ENCODE data around the gene SLAMF9. TPM values are rescaled to one million over a fixed set of nuclear protein-coding genes. Genes with fewer than 3 reads are reported as not detected.

Gene SLAMF9
- total RNA-seq, 4 donors from 2014 or later, result not detected

- WGBS, 2 donors, result 90 to 97% methylated on average over 13 to 16 of the region's 16 CpGs
- Histone ChIP-seq H3K27ac (peak overlapping the region; percentile 27 to 98 (median 96)), H3K4me1 (peaks cover 30 to 34% of the 10 kb centered on the region in 2 donors), H3K27me3 (no peaks in the 10 kb centered on the region), H3K4me3 (replicated peaks in 1 of 3) (no peak overlapping the region), H3K9me3 (no peaks in the 10 kb centered on the region), H3K36me3 (no peaks in the 10 kb centered on the region)
- intact Hi-C loops (cut with DNase I), result loop anchor here (10.0 kb wide), 1 partner anchor 167 kb away; the partner anchor contains the start of gene IGSF8
- DNase-seq, result no peak
- TF ChIP-seq, protein P1, sequence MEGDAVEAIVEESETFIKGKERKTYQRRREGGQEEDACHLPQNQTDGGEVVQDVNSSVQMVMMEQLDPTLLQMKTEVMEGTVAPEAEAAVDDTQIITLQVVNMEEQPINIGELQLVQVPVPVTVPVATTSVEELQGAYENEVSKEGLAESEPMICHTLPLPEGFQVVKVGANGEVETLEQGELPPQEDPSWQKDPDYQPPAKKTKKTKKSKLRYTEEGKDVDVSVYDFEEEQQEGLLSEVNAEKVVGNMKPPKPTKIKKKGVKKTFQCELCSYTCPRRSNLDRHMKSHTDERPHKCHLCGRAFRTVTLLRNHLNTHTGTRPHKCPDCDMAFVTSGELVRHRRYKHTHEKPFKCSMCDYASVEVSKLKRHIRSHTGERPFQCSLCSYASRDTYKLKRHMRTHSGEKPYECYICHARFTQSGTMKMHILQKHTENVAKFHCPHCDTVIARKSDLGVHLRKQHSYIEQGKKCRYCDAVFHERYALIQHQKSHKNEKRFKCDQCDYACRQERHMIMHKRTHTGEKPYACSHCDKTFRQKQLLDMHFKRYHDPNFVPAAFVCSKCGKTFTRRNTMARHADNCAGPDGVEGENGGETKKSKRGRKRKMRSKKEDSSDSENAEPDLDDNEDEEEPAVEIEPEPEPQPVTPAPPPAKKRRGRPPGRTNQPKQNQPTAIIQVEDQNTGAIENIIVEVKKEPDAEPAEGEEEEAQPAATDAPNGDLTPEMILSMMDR (IDR thresholded peaks at IDR 0.05), result no peak
- no peak for TF ChIP-seq POLR2A (IDR thresholded peaks at IDR 0.05)
Measured at GRCh38 chr1:159927211-159927848, 26.7 kb downstream of the SLAMF9 start.

DNA sequence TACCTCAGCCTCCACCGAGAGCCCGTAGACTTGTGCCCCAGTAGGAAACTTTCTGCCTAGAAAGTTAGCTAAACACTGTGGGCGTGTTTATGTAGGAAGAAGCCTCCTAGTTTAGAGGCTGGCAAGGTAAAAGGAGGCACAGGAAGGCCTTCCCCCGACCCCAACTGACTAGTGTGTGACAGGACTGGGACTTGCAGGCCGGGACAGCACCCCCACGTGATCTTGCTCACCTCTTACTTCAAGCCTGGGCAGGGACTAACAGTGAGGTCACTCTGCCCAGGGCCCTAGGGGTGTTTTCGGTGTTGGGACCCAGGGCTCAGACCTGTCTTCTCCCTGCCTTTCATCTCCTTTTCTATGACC lies 28.3 kb downstream of the SLAMF9 start:
- Histone ChIP-seq H3K9me3 (no peaks in the 10 kb centered on the region), H3K4me3 (replicated peaks in 1 of 3) (peak overlapping the region; percentile 71 to 91 (median 74)), H3K27ac (peak overlapping the region; percentile 93 to 98 (median 96)), H3K27me3 (no peaks in the 10 kb centered on the region), H3K4me1 (peaks cover 34 to 41% of the 10 kb centered on the region in 2 donors), H3K36me3 (no peaks in the 10 kb centered on the region)
- TF ChIP-seq, protein P1 (IDR thresholded peaks at IDR 0.05), result no peak
- TF ChIP-seq POLR2A (IDR thresholded peaks at IDR 0.05), result peak in 1 of 2 donors; percentile 11
- DNase-seq, result peak; percentile 49 to 57
- WGBS, 2 donors, result 10 to 12% methylated on average over 7 of the region's 7 CpGs
- intact Hi-C loops (cut with DNase I), result loop anchor here (10.0 kb wide), 1 partner anchor 169 kb away; the partner anchor contains the start of gene IGSF8

- H3K27ac ChIP-seq, result peak within 1 kb of the TSS; percentile 93 to 98 (median 96)
- peak; percentile 88 to 91 for DNase-seq
- no peaks in the 10 kb centered on the region for H3K27me3 ChIP-seq
- H3K4me3 ChIP-seq (replicated peaks in 1 of 3), result peak within 1 kb of the TSS; percentile 71 to 91 (median 74)
- no peaks in the 10 kb centered on the region for H3K9me3 ChIP-seq
- H3K4me1 ChIP-seq, result peaks cover 34 to 41% of the 10 kb centered on the region in 2 donors
- WGBS, 2 donors, result 0 to 1% methylated on average over 18 to 42 of the region's 58 CpGs
- intact Hi-C loops (cut with DNase I), result loop anchor here (10.0 kb wide), 1 partner anchor 170 kb away; the partner anchor contains the start of gene IGSF8
- TF ChIP-seq POLR2A (IDR thresholded peaks at IDR 0.05), result peak; percentile 55 to 96
- TF ChIP-seq, protein P1 (IDR thresholded peaks at IDR 0.05), result no peak
- peaks cover 2 to 4% of the 10 kb centered on the region in 2 donors for H3K36me3 ChIP-seq
Measured at GRCh38 chr1:159924791-159925718, 29.0 kb downstream of the SLAMF9 start, which contains the start of gene TAGLN2. TAGLN2 (minus strand) TSS chr1:159925507; CDS start chr1:159920509, 4,998 bp downstream.

- Histone ChIP-seq H3K9me3 (no peaks in the 10 kb centered on the region), H3K27me3 (no peaks in the 10 kb centered on the region), H3K4me1 (peaks cover 34 to 41% of the 10 kb centered on the region in 2 donors), H3K36me3 (peaks cover 10 to 12% of the 10 kb centered on the region in 2 donors), H3K27ac (peak overlapping the region; percentile 93 to 98 (median 96)), H3K4me3 (replicated peaks in 1 of 3) (peak overlapping the region; percentile 71 to 91 (median 74))
- 15 to 19% methylated on average over 13 of the region's 31 CpGs for WGBS, 2 donors
- peak in 1 of 2 donors; percentile 40 for TF ChIP-seq POLR2A (IDR thresholded peaks at IDR 0.05)
- TF ChIP-seq, protein P1 (IDR thresholded peaks at IDR 0.05), result peak in 1 of 6 experiments; percentile 13
- intact Hi-C loops (cut with DNase I), result loop anchor here (10.0 kb wide), 1 partner anchor 171 kb away; the partner anchor contains the start of gene IGSF8
- DNase-seq, result peak; percentile 89 to 91
Measured at GRCh38 chr1:159924025-159924790, 29.8 kb downstream of the SLAMF9 start.

Data from thyroid gland (tissue), 4 donors.